GM18861 (cell line): ENCODE measurements around the gene RAPGEF2.

ENCODE experiments used
- ATAC-seq: cut with Tn5 transposase; IDR thresholded peaks from one replicate; pipeline ENCODE4 v1.9.1; 2021; ENCODE audit not compliant: unreplicated experiment

Gene RAPGEF2

GRCh38 chr4:159190651-159191050 is 87.8 kb downstream of the RAPGEF2 start:
- ATAC-seq = no peak

- ATAC-seq = no peak
These were observed 89.1 kb downstream of the RAPGEF2 start for GRCh38 chr4:159191989-159192388.

- no peak for ATAC-seq
These were observed 90.3 kb downstream of the RAPGEF2 start for GRCh38 chr4:159193046-159193620.

GRCh38 chr4:159195361-159195769 is 92.5 kb downstream of the RAPGEF2 start:
- ATAC-seq = no peak

GRCh38 chr4:159197260-159197884 is 94.5 kb downstream of the RAPGEF2 start:
- no peak for ATAC-seq

- ATAC-seq = no peak
These were observed 95.0 kb downstream of the RAPGEF2 start for GRCh38 chr4:159197885-159198269.

- no peak for ATAC-seq
These were observed 96.9 kb downstream of the RAPGEF2 start for GRCh38 chr4:159199826-159200225.

- ATAC-seq = no peak
These were observed 98.3 kb downstream of the RAPGEF2 start for GRCh38 chr4:159201168-159201567.

- ATAC-seq = no peak
These were observed 101.7 kb downstream of the RAPGEF2 start for GRCh38 chr4:159204566-159204965.

- ATAC-seq = no peak
These were observed 102.6 kb downstream of the RAPGEF2 start for GRCh38 chr4:159205466-159205865.

GRCh38 chr4:159206427-159206871 is 103.6 kb downstream of the RAPGEF2 start:
- peak; percentile 87 for ATAC-seq

- no peak for ATAC-seq
These were observed 106.4 kb downstream of the RAPGEF2 start for GRCh38 chr4:159209249-159209648.

GRCh38 chr4:159210975-159211374 is 108.1 kb downstream of the RAPGEF2 start:
- ATAC-seq = no peak

GRCh38 chr4:159212675-159213293 is 109.9 kb downstream of the RAPGEF2 start:
- ATAC-seq = no peak

GRCh38 chr4:159216834-159217233 is 114.0 kb downstream of the RAPGEF2 start:
- no peak for ATAC-seq

- ATAC-seq = no peak
These were observed 117.0 kb downstream of the RAPGEF2 start for GRCh38 chr4:159219862-159220261.

GRCh38 chr4:159220353-159220752 is 117.5 kb downstream of the RAPGEF2 start:
- no peak for ATAC-seq

GRCh38 chr4:159221280-159221679 is 118.4 kb downstream of the RAPGEF2 start:
- ATAC-seq = no peak

- no peak for ATAC-seq
These were observed 119.2 kb downstream of the RAPGEF2 start for GRCh38 chr4:159222043-159222552.

GRCh38 chr4:159224408-159224807 is 121.5 kb downstream of the RAPGEF2 start:
- ATAC-seq = no peak

GRCh38 chr4:159227378-159227777 is 124.5 kb downstream of the RAPGEF2 start:
- ATAC-seq = no peak

GRCh38 chr4:159227984-159228383 is 125.1 kb downstream of the RAPGEF2 start:
- no peak for ATAC-seq
